ENCODE measurements around the gene RBM42.
"Not testable (repeated sequence)": the region's sequence is repeated elsewhere in the genome, so short reads cannot be mapped to it uniquely, and the experiment has no call there.

The RBM42 gene

DNA sequence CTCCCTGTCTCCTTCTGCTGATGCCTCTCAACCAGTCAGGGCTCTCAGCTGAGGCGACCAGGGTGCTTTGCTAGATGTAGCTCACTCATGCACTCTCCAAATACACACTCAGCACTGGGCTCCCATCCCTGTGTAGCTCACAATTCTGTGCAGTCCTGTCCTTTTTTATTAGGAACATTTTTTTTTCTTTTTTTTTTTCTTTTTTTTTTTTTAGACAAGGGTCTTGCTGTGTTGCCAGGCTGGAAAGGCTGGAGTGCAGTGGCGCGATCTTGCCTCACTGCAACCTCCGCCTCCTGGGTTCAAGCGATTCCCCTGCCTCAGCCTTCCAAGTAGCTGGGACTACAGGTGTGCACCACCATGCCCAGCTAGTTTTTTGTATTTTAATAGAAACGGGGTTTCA is 26.0 kb downstream of the RBM42 start:
- DNase-seq: not testable (repeated sequence)

DNA sequence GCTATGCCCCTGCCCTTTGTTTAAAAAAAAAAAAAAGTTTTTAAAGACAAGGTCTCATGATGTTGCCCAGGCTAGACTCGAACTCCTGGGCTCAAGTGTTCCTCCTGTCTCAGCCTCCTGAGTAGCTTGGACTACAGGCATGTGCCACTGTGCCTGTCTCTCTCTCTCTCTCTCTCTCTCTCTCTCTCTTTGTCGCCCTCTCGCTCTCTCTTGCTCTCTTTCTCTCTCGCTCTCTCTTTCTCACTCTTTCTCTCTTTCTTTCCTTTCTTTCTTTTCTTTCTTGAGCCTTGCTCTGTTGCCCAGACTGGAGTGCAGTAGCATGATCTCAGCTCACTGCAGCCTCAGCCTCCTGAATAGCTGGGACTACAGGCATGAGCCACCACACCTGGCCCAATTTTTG is 26.8 kb downstream of the RBM42 start:
- no peak for DNase-seq

DNA sequence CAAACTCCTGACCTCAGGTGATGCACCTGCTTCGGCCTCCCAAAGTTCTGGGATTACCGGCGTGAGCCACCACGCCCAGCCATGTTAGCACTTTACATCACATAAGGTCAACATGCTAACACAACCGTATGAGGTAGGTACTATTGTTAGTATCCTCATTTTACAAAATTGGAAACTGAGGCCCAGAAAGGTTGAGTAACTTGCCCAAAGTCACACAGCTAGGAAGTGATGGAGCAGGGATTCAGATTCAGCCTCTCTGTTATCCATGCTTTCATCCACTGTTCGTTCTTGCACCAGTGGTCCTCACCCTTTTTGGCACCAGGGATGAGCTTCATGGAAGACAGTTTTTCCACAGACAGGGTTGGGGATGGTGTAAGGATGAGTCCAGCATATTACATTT is 27.9 kb downstream of the RBM42 start:
- DNase-seq: no peak

DNA sequence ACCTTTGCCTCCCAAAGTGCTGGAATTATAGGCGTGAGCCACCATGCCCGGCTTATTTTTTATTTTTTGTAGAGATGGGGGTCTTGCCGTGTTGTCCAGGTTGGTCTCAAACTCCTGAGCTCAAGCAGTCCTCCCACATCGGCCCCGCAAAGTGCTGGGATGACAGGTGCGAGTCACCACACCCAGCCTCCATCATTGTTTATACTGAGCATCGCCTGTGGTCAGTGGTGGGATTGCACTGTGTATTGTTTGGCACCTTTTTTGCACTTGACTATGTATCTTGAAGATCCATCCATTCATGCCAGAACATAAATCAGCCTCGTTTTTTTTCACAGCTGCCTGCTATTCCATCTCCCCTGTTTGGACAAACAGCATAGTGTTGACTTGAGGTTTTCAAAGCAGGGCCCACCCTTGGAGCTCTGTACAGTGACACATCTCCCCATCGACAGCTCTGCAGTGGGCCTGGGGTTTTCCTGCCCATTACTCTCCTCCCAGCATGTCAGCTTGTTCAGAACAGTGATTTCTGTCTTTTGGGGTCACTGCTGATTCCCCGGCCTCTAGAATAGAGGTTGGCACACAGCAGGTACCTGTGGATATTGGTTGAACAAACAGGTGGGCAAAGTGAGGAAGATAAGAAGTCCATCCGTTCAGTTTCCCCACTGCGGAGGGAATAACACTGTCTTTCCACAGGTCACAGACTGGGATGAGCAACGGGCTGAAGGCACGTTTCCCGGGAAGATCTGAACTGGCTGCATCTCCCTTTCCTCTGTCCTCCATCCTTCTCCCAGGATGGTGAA is 29.3 kb downstream of the RBM42 start:
- no peak for DNase-seq

DNA sequence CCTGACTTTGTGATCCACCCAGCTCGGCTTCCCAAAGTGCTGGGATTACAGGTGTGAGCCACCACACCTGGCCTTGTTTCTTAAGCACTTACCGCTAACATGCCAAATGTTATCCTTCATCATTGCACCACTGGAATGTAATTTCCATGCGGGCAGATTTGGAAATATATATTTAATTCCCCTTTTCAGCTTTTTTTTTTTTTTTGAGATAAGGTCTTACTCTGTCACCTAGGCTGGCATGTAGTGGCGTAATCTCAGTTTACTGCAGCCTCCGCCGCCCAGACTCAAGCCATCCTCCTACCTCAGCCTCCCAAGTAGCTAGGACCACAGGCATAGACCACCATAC is 33.1 kb downstream of the RBM42 start:
- no peak for DNase-seq

DNA sequence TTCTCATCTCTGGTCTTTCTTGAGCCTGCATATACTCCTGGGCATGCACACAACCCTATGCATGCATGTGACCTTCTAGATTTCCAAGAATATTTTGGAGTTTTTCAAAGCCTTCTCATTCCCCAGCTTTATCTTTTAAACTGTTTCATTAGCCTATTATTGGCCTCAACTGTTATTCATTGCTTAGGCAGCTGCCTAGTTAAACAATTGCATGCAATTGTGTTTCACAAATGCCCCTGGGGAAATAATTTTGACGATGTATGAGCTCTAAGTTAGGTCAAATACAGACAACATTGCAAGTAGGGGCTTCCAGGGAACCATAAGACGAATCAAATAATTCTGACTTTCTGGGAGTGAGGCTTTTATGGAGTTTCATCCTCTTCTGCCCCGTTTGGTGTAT is 35.1 kb downstream of the RBM42 start:
- no peak for DNase-seq

DNA sequence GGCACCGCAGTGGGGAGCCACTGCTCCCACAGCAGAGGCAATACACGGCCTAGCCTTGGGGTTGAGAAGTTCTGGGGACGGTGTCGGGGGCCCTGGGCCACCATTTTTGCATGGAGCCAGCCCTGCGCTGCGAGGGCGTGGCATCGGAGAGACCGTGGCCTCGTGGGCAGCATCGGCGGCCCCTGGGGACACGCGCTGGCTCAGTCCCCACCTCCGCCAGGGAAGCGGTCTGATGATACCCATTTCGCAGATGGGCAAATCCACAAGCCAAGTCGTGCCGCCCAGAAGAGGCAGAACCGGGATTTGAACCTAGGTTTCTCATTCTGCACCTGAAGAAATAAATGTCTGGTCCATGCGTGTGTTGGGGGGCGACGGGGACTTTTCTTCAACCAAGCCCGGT is 36.3 kb downstream of the RBM42 start:
- no peak for DNase-seq

DNA sequence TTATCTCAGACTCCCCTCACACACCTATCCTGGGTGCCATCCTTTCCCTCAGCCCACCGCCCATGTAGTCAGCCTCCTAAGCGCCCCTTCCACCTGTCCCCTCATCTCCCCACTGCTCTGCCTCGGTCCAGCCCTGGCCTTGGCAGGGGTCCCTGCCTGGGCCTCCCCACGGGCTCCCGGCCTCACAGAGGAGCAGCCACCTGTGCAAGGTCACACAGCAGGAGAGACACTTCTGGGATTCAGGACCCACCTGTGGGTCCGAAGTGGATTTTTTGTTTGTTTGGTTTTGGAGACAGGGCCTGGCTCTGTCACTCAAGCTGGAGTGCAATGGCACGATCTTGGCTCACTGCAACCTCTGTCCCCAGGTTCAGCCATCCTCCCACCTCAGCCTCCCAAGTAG is 36.8 kb downstream of the RBM42 start:
- DNase-seq: no peak

DNA sequence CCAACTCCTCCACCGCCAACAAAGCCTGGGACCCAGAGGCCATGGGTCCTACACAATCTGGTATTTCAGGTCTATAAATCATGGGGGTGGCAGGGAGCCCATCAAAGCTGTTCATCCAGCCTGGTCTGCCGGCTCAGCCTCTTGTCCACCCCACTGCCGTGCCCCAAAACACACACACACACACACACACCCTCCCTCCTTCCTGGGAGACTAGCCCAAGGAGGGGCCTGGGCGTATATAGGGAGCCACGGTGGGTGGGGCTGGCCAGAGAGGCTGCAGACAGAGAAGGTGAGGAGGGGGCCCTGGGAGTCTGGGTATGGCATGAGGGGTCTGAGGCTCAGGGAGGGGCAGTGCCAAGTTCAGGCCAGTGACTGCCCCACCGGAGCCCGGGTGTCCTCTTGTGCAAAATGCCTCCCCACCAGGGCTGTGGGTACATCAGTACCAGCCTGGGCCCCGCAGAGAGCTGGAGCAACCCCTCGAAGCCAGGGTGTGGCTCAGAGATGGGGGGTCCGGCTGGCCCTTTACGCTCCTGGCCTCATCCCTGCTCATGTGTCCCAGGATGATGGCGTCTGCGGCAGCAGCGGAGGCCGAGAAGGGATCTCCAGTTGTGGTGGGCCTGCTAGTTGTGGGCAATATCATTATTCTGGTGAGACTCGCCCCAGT is 37.5 kb downstream of the RBM42 start, which contains the start of gene UPK1A:
Gene UPK1A (plus strand): TSS at position 267 of the 663 bp plus-strand sequence. CDS start 296 bp downstream, at position 563.
- no peak for DNase-seq

DNA sequence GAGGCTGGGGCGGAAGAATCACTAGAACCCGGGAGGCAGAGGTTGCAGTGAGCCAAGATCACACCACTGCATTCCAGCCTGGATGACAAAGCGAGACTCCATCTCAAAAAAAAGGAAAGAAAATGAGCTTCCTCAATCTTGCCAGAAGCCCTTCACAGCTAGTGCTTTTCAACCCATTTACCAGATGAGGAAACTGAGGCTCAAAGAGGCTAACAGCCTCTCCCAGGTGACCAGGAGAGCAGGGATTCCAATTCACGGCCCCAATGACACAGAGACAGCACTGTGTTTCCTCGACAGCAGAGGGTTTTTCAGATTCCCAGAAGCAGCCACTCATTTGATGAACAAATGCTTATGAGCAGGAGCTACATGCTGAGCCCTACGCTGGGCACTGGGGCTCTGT is 40.7 kb downstream of the RBM42 start:
- no peak for DNase-seq

DNA sequence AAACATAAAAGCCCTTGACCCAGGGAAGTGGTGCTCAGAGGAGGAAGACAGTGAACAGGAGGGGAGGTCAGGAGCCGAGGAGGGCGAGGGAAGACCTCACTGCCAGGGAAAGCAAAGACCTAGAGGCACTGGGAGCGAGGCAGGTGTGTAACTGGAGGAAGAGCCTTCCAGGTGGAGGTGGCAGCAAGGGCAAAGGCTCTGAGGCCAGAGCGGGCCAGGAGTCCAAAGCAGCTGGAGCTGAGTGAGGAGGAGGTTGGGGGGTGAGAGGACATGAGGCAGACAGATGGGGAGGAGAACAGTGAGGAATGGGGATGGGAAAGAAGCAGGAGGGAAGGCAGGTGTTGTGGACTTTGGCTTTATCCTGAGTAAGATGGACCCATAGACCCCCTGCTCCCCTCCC is 41.1 kb downstream of the RBM42 start:
- DNase-seq: no peak

DNA sequence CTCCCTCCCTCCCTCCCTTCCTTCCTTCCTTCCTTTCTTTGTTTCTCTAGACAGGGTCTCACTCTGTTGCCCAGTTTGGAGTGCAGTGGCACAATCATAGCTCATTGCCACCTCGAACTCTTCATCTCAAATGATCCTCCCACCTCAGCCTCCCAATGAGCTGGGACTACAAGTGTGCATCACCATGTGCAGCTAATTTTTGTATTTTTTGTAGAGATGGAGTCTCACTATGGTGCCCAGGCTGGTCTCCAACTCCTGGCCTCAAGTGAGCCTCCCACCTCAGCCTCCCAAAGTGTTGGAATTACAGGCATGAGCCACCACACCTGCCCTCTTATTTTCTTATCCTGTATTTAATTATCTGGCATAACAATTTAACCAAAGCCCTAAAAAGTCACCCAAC is 41.9 kb downstream of the RBM42 start:
- DNase-seq: no peak

DNA sequence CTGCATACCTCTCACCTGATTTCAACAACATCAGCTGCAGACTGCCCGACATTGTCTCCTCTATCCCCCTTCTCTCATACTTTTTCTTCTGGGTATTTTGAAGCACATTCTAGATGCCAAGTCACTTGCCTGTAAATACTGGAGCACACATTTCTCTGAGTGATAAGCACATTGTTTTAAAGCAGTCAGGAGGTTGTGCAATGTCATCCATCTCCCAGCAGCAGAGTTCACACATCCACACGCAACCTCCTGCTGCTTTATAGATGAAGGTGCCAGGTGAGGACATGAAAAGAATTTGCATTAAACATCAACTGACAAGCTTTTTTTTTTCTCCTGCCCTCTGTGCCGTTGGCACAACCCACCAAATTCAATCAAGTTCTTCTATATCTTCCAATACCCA is 43.0 kb downstream of the RBM42 start:
- DNase-seq: no peak

DNA sequence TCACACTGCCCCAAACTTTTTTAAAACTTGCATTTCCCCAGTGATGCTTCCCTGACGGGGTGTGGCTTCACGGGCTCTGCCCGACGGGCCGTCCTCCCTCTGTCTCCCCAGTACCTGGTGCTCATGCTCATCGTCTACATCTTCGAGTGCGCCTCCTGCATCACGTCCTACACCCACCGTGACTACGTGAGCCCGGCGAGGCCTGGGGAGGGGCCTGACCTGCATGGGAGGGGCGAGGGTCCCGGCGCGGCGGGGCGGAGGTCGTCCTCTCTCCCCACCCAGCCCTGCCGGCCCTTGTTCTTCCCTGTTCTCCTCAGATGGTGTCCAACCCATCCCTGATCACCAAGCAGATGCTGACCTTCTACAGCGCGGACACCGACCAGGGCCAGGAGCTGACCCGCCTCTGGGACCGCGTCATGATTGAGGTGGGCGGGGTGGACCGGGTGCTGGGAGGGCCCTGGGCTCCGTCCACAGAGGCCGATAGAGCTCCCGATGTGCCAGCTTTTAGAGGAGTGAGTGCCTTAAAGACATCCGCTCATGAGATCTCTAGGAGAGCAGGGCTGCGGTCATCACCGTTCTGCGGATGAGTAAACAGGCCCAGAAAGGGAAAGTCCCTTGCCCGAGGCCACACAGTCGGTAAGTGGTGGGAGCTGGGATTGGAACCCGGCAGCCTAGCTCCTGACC is 44.4 kb downstream of the RBM42 start:
- no peak for DNase-seq

DNA sequence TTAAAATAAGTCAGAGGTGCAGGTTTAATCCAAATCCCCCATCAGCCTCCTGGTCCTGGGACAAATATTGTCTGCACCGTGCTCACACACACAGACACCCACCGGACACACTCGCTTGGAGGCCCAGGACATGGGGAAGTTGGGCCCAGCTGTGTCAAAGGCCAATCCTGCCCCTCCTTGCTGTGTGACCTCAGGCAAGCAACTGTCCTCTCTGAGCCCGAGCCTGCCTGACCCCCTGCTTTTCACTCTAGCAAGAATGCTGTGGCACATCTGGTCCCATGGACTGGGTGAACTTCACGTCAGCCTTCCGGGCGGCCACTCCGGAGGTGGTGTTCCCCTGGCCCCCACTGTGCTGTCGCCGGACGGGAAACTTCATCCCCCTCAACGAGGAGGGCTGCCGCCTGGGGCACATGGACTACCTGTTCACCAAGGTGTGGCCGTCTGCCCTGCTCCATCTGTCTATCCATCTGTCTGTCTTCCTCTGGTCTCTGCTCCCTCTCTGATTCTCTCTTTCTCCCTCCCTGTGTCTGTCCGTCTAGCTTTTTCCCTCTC is 46.8 kb downstream of the RBM42 start:
- no peak for DNase-seq

Measured in NCI-H524 treated with DMSO at 0.1 percent for 48 hours (cell line).